Activated B cell treated with CpG ODN at 0.5 μM for 24 hours (primary cell): ENCODE results near the gene SPAG4. TPM values are rescaled to one million over a fixed set of nuclear protein-coding genes. Genes with fewer than 3 reads are reported as not detected.

ENCODE experiments used
- ATAC-seq: fragments of 200-7000 bp; cut with Tn5 transposase; one replicate; pipeline ENCODE4 v1.10.0; 2021; ENCODE audit warnings: low read depth, mild to moderate bottlenecking, moderate library complexity
- CTCF ChIA-PET: fragments of 350-600 bp; sonication (Branson Sonifier 250); formaldehyde crosslinking; loops from one replicate; lab custom pipeline; 2021; ENCODE audit warnings: antibody characterized with exemption; lab: Charles Lee
- POLR2A ChIA-PET: fragments of 350-600 bp; sonication (Branson Sonifier 250); formaldehyde crosslinking; loops from one replicate; lab custom pipeline; 2021; ENCODE audit warnings: antibody characterized with exemption; lab: Charles Lee
- DNase-seq: peaks from one replicate; pipeline ENCODE4 v3.0.0; 2022
- H3K27ac Mint-ChIP-seq: one replicate; pipeline ENCODE4 v1.8.0; 2020; ENCODE audit warnings: mixed read lengths
- H3K27me3 Mint-ChIP-seq: one replicate; pipeline ENCODE4 v1.8.0; 2021; ENCODE audit warnings: mixed read lengths
- H3K36me3 Mint-ChIP-seq: one replicate; pipeline ENCODE4 v1.8.0; 2021; ENCODE audit warnings: low read depth, mixed read lengths
- H3K4me1 Mint-ChIP-seq: one replicate; pipeline ENCODE4 v1.8.0; 2021; ENCODE audit warnings: mixed read lengths
- H3K4me3 Mint-ChIP-seq: one replicate; pipeline ENCODE4 v1.8.0; 2020; ENCODE audit warnings: mild to moderate bottlenecking, mixed read lengths
- H3K9me3 Mint-ChIP-seq: one replicate; pipeline ENCODE4 v1.8.0; 2020; ENCODE audit warnings: mixed read lengths
- CTCF ChIP-seq: fragments of 200-600 bp; IDR thresholded peaks from one replicate; pipeline ENCODE4 v1.8.0; 2022; ENCODE audit warnings: antibody characterized with exemption, mild to moderate bottlenecking
- intact Hi-C: fragments of 100-400 bp; cut with micrococcal nuclease; formaldehyde crosslinking; loops from one replicate; pipeline ENCODE4 v1.15.1; 2024
- total RNA-seq: library from RNA; stranded (reverse); gene quantifications from 2 replicates; pipeline ENCODE4 v1.2.3, GENCODE V29; 2022

Gene SPAG4
- 1.5 and 2.2 TPM in 2 replicates for total RNA-seq

GRCh38 chr20:35615667-35616464 lies at the start of gene SPAG4:
TSS of gene SPAG4 (plus strand) at chr20:35615829. CDS start at chr20:35616004, 175 bp downstream.
- H3K27ac Mint-ChIP-seq: peak within 1 kb of the TSS; percentile 83
- ChIA-PET POLR2A (interaction anchor here (0.5 to 6.0 kb wide), 26 partner anchors 10 to 1211 kb away, joined by 3 to 67 read pairs (median 4); partner anchors contain the start of genes CPNE1, EDEM2, ERGIC3 and MMP24OS), CTCF (interaction anchor here (0.5 to 1.3 kb wide), 5 partner anchors 10 to 166 kb away, joined by 3 to 4 read pairs (median 3); partner anchors contain the start of gene ERGIC3)
- H3K4me1 Mint-ChIP-seq: peaks cover 55% of the 10 kb centered on the region
- TF ChIP-seq CTCF: no peak
- H3K9me3 Mint-ChIP-seq: no peaks in the 10 kb centered on the region
- peaks cover 2% of the 10 kb centered on the region for H3K27me3 Mint-ChIP-seq
- DNase-seq: peak; percentile 98
- peaks cover 2% of the 10 kb centered on the region for H3K36me3 Mint-ChIP-seq
- H3K4me3 Mint-ChIP-seq: peak within 1 kb of the TSS; percentile 90
- intact Hi-C loops: loop anchor here (1.0 to 5.0 kb wide), 11 partner anchors 15 to 524 kb away; partner anchors contain the start of genes CEP250, ERGIC3, NFS1 and PHF20
- ATAC-seq: peak; percentile 88

- Mint-ChIP-seq H3K9me3 (peaks cover 6% of the 10 kb centered on the region), H3K36me3 (peaks cover 3% of the 10 kb centered on the region), H3K27ac (no peak overlapping the region), H3K4me1 (no peaks in the 10 kb centered on the region), H3K27me3 (peaks cover 2% of the 10 kb centered on the region), H3K4me3 (no peak overlapping the region)
- ATAC-seq (no peak), DNase-seq (no peak)
- ChIA-PET CTCF (no interaction called here), POLR2A (no interaction called here)
- TF ChIP-seq CTCF: no peak
- intact Hi-C loops: no loop called here
Measured at GRCh38 chr20:35568645-35569044, 47.0 kb upstream of the SPAG4 start.

- DNase-seq (no peak), ATAC-seq (no peak)
- Mint-ChIP-seq H3K27me3 (peaks cover 2% of the 10 kb centered on the region), H3K9me3 (peaks cover 12% of the 10 kb centered on the region), H3K4me1 (no peaks in the 10 kb centered on the region), H3K27ac (no peak overlapping the region), H3K4me3 (no peak overlapping the region), H3K36me3 (peaks cover 3% of the 10 kb centered on the region)
- intact Hi-C loops: no loop called here
- POLR2A ChIA-PET: interaction anchor here (0.8 kb wide), 1 partner anchor 231 kb away, joined by 3 read pairs; no protein-coding TSS in a partner anchor
- CTCF ChIA-PET: no interaction called here
- no peak for TF ChIP-seq CTCF
Measured at GRCh38 chr20:35571555-35571954, 44.1 kb upstream of the SPAG4 start.

GRCh38 chr20:35572838-35573237 lies 42.8 kb upstream of the SPAG4 start:
- Mint-ChIP-seq H3K27ac (no peak overlapping the region), H3K27me3 (peaks cover 2% of the 10 kb centered on the region), H3K4me3 (no peak overlapping the region), H3K4me1 (no peaks in the 10 kb centered on the region), H3K36me3 (peaks cover 3% of the 10 kb centered on the region), H3K9me3 (peaks cover 12% of the 10 kb centered on the region)
- ChIA-PET POLR2A (interaction anchor here (0.6 kb wide), 1 partner anchor 9 kb away, joined by 5 read pairs; no protein-coding TSS in a partner anchor), CTCF (no interaction called here)
- no peak for DNase-seq
- intact Hi-C loops: no loop called here
- ATAC-seq: no peak
- no peak for TF ChIP-seq CTCF

- Mint-ChIP-seq H3K4me3 (no peak overlapping the region), H3K27ac (no peak overlapping the region), H3K36me3 (peaks cover 3% of the 10 kb centered on the region), H3K4me1 (no peaks in the 10 kb centered on the region), H3K9me3 (peaks cover 12% of the 10 kb centered on the region), H3K27me3 (no peaks in the 10 kb centered on the region)
- intact Hi-C loops: no loop called here
- POLR2A ChIA-PET: interaction anchor here (0.6 kb wide), 1 partner anchor 110 kb away, joined by 7 read pairs; no protein-coding TSS in a partner anchor
- TF ChIP-seq CTCF: no peak
- DNase-seq (no peak), ATAC-seq (no peak)
- CTCF ChIA-PET: no interaction called here
Measured at GRCh38 chr20:35575958-35576357, 39.7 kb upstream of the SPAG4 start.
